K562 (cell line): ENCODE results near the gene PSMD13. TPM values are rescaled to one million over a fixed set of nuclear protein-coding genes. Genes with fewer than 3 reads are reported as not detected.

Source experiments
- CBX3 ChIP-seq, 2 experiments: IDR thresholded peaks; 1 replicate in 1 of 2; 2 replicates in 1 of 2; pipeline ENCODE4 v1.6.1; 2012; ENCODE audit warnings: inconsistent platforms in 2 of 2, low read length in 2 of 2, borderline replicate concordance in 1 of 2, control low read depth in 1 of 2
- CHD4 ChIP-seq: fragments of 200-600 bp; sonication (generic); IDR thresholded peaks from 3 replicates; pipeline ENCODE4 v1.6.1; 2012; ENCODE audit warnings: low read depth, mild to moderate bottlenecking, mixed read lengths, low read length, inconsistent platforms; ENCODE audit not compliant: insufficient read depth, insufficient replicate concordance, poor library complexity, severe bottlenecking
- ELF1 ChIP-seq: fragments of 200-800 bp; sonication (Bioruptor generic); IDR thresholded peaks from 2 replicates; pipeline ENCODE4 v1.6.1; 2016; ENCODE audit warnings: missing genetic modification characterization, missing compliant biosample characterization
- HDGF ChIP-seq: fragments of 450-650 bp; IDR thresholded peaks from 2 replicates; pipeline ENCODE4 v1.6.1; 2016
- L3MBTL2 ChIP-seq: fragments of 450-650 bp; IDR thresholded peaks from 2 replicates; pipeline ENCODE4 v1.6.1; 2016; ENCODE audit warnings: mild to moderate bottlenecking, moderate library complexity
- NFRKB ChIP-seq: fragments of 450-650 bp; IDR thresholded peaks from 2 replicates; pipeline ENCODE4 v1.6.1; 2016; ENCODE audit warnings: low read depth
- OTX1 ChIP-seq: fragments of 450-650 bp; formaldehyde crosslinking; IDR thresholded peaks from 2 replicates; pipeline ENCODE4 v1.4.0; 2022; ENCODE audit warnings: mild to moderate bottlenecking
- RBM22 ChIP-seq: fragments of 200-400 bp; formaldehyde crosslinking; IDR thresholded peaks from 2 replicates; pipeline ENCODE4 v1.6.1; 2018; ENCODE audit warnings: low read length, low read depth; ENCODE audit not compliant: poor library complexity, severe bottlenecking
- TARDBP ChIP-seq: fragments of 450-650 bp; IDR thresholded peaks from 2 replicates; pipeline ENCODE4 v1.6.1; 2016
- TSHZ1 ChIP-seq: fragments of 250-450 bp; sonication (Bioruptor Pico); IDR thresholded peaks from 2 replicates; pipeline ENCODE4 v1.4.0; 2020; ENCODE audit warnings: mild to moderate bottlenecking, moderate library complexity
- USF1 ChIP-seq: sonication (generic); formaldehyde crosslinking; IDR thresholded peaks from 2 replicates; pipeline ENCODE4 v1.9.0; 2022; ENCODE audit warnings: mild to moderate bottlenecking, missing genetic modification reagents
- VEZF1 ChIP-seq: fragments of 200-800 bp; sonication (Bioruptor generic); IDR thresholded peaks from 2 replicates; pipeline ENCODE4 v1.6.1; 2017; ENCODE audit warnings: missing genetic modification characterization, missing compliant biosample characterization
- ZFP1 ChIP-seq: fragments of 450-650 bp; formaldehyde crosslinking; IDR thresholded peaks from 2 replicates; pipeline ENCODE4 v1.4.0; 2020; ENCODE audit warnings: mild to moderate bottlenecking, mixed read lengths
- ZNF395 ChIP-seq: fragments of 200-800 bp; sonication (Bioruptor generic); IDR thresholded peaks from 2 replicates; pipeline ENCODE4 v1.6.1; 2017; ENCODE audit warnings: missing genetic modification characterization, missing compliant biosample characterization
- polyA plus RNA-seq, 8 experiments: library from polyadenylated mRNA; depleted of rRNA in 4 of 8; stranded (reverse) in 5 of 8; unstranded in 3 of 8; fragments of >200 nt; fragmentation: Nextera tagmentation in 2 of 8; fragmentation: Illumina TruSeq in 1 of 8; extraction: Ambion mirVana in 2 of 8; extraction: Trizol in 1 of 8; gene quantifications; 2 replicates each; pipeline versions ENCODE4 v1.2.1 to v1.2.3, GENCODE V29; 2011 to 2014; ENCODE audit warnings: inconsistent platforms in 1 of 8, missing spikeins in 1 of 8
- total RNA-seq, 7 experiments: library from RNA; depleted of rRNA in 6 of 7; stranded (reverse); fragments of >200 nt in 6 of 7; fragmentation: Illumina TruSeq in 2 of 7; extraction: Trizol in 2 of 7; gene quantifications; 2 replicates each; pipeline versions ENCODE4 v1.2.1 to v1.2.3, GENCODE V29; 2011 to 2021; ENCODE audit warnings: low replicate concordance in 1 of 7

Gene PSMD13
- total and polyA plus RNA-seq, 9 of the 15 experiments (the other 6 are each of a cell fraction or from before 2014, with no cell fraction given), result 185 to 383 (median 267) TPM

GRCh38 chr11:267491-267994 is 30.8 kb downstream of the PSMD13 start (continued):
- TF ChIP-seq VEZF1 (CRISPR knock-in tag) (peak; percentile 91), ZNF395 (0 out of 2 replicates have a peak, but pooled peaks have one; percentile 26), USF1 (CRISPR knock-in tag) (no peak), OTX1 (CRISPR knock-in tag) (0 out of 2 replicates have a peak, but pooled peaks have one; percentile 42), TARDBP (0 out of 2 replicates have a peak, but pooled peaks have one; percentile 22), CBX3 (IDR thresholded peaks at IDR 0.05; ENCODE audit: borderline replicate concordance in 1 of 2, low read length in 2 of 2) (0 out of 3 replicates have a peak, but pooled peaks of 1 of the 2 experiments have one; percentile 42), ZFP1 (0 out of 2 replicates have a peak, but pooled peaks have one; percentile 3), RBM22 (no peak), CHD4 (no peak), NFRKB (peak; percentile 30), L3MBTL2 (peak; percentile 79; the same call in 1 of the 2 replicates), ELF1 (tag) (0 out of 2 replicates have a peak, but pooled peaks have one; percentile 35), TSHZ1 (no peak), HDGF (0 out of 2 replicates have a peak, but pooled peaks have one; percentile 3)
